GM08714 (cell line): ENCODE results near the gene SELENON.

Experiments used
- H3K4me3 ChIP-seq: fragments of 200-500 bp; sonication (Bioruptor generic); 2 replicates; pipeline ENCODE4 v1.5.1; 2014; ENCODE audit warnings: mild to moderate bottlenecking, low read length, inconsistent platforms
- ZNF274 ChIP-seq: IDR thresholded peaks from 2 replicates; pipeline ENCODE4 v1.6.1; 2012; ENCODE audit warnings: mild to moderate bottlenecking, low read depth, low read length

Gene SELENON

DNA sequence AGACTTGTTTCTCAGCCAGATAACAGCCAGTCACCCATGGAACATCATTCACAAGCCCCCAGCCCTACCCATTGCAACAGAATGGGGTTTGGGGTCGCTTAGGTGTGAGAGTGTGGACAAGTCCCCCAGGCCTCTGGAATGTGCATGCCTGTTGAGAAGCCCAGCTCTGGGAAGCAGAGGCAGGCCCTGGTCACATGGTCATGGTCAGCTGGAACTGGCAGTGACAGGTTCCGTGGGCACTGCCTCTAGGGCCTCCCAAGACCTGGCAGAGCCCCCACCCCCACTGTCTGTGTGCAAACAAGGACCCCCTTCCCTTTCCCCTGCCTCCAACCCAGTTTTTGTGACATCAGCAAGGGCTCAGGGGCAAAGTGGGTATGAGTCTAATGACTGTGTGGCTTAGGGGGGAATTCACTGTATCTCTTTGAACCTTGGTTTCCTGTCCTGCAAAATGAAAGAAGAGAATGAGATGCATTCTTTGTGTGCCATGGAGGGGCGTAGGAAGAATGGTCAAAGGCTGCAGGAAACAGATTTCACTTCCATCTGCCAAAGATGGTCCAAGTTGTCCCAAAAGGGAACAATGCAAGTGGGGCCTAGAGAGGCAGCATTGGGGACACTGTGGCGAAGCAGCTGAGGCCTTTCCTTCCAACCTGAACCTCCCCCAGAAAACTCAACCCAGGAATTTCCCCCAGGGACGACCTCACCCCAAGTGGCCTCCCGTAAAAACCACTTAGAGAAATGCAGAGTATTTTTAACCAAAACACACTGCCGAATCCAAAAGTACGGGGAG lies 34.7 kb upstream of the SELENON start:
- no peak for TF ChIP-seq ZNF274
- H3K4me3 ChIP-seq: no peak overlapping the region

DNA sequence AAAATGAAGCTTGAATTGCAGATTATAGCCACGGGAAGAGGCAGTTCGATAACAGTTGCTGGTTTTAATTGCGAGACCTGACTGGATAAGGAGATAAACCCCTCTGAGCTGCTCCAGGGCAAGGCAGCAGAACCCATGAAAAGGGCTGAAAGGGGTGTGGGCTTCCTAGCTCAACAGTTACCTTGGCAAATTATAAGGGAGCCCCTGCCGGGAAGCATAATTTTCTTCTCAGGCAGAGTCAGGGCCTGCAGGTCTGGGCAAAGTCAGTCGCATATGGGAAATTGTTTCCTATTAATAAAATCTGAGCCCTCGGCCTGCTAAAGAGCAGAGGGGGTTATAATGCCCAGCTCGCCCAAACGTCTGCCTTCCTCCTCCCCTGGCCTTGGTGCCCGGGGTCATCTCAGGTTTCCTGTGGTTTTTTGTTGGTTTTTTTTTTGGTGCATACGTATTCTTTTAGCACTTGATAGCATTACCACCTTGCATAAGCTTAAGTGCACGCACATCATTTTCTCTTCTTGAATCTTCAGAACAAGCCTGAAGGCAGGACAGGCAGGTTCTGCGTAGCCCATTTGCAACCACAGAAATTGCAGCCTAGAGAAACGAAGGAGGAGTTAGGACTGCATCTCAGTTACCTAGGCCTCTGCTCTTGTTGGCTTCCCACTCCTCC lies 33.9 kb upstream of the SELENON start:
- H3K4me3 ChIP-seq: no peak overlapping the region
- no peak for TF ChIP-seq ZNF274

DNA sequence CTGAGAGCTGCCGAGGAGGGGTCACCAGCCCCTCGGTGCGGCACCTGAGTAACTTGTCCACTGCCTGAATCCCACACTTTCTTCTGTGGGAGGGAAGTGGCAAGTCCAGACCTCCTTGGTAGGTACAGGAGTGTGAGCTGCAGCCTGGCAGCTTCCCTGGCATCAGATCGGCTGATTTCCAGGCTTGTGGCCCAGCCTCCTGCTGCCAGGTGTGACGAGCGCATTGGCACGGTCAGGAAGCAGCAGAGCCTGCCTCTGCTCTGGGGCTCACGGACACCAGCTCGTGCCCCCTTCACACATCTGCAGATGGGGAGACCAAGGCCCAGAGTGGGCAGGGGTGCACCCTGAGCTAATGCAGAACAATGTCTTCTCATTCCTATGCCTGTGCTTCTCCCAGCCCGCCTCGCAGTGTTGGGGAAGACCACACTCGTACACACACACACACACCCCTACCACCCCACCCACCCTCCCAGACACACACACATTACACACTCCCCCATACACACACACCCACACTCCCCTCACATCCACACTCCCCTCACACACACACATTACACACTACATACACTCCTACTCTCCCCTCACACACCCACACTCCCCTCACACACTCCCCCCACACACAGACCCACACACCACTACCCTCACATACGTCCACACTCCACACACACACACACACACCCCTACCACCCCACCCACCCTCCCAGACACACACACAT lies 33.1 kb upstream of the SELENON start:
- no peak overlapping the region for H3K4me3 ChIP-seq
- no peak for TF ChIP-seq ZNF274

DNA sequence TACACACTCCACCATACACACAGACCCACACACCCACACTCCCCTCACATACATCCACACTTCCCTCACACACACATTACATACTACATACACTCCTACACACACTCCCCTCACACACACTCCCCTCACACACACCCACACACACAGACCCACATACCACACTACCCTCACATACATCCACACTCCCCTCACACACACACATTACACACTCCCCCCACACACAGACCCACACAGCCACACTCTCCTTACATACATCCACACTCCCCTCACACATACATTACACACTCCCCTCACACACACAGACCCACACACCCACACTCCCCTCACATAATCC lies 32.6 kb upstream of the SELENON start:
- no peak for TF ChIP-seq ZNF274

DNA sequence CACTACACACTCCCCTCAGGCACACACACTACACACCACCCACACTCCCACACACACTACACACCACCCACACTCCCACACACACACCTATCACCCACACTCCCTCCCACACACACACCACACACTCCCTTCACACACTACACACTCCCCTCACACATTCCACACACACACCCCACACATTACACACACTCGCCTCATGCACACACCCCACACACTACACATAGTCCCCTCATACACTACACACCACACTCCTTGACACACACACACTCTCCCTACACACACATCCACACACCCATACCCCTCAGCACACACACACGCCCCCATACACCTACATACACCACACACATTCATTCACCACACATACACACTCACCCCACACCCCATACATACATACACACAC lies 31.0 kb upstream of the SELENON start:
- TF ChIP-seq ZNF274: no peak
- H3K4me3 ChIP-seq: no peak overlapping the region

More for the DNA sequence above, 32.6 kb upstream of the SELENON start:
- H3K4me3 ChIP-seq: no peak overlapping the region

DNA sequence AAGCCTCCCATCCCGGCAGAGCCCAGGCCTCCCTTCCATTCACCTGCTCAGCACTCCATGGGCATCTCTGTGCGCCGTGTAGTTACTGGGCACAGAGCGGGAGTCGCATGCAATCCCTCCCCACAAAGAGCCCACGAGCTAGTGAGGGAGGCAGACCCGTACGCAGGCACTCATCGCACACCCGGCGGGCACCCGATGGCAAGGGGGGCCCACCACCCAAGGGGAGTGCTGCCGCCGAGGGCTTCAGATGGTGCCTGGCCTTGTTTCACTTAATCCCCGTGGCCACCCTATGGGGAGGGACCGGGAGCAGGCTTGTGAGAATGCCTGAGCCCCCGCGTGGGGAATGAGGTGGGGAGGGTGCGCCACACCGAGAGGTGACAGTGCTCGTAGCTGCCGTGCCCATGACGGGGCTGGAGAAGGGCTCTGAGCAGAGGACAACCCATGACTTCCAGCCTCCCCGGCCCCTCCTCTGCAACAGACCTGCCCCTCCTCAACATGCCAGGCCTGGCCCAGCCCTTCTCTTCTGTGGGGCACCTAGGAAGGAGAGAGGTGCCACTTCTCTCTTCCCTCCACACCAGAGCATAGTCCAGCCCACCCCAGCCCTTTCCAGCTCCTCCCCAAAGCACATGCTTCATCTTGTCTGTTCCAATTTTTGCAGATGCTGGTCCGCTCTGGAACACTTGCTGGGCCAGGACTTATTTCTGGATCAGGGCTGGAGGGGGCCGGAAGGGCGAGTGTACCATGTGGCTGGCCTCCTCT lies 30.2 kb upstream of the SELENON start:
- TF ChIP-seq ZNF274: no peak
- no peak overlapping the region for H3K4me3 ChIP-seq

DNA sequence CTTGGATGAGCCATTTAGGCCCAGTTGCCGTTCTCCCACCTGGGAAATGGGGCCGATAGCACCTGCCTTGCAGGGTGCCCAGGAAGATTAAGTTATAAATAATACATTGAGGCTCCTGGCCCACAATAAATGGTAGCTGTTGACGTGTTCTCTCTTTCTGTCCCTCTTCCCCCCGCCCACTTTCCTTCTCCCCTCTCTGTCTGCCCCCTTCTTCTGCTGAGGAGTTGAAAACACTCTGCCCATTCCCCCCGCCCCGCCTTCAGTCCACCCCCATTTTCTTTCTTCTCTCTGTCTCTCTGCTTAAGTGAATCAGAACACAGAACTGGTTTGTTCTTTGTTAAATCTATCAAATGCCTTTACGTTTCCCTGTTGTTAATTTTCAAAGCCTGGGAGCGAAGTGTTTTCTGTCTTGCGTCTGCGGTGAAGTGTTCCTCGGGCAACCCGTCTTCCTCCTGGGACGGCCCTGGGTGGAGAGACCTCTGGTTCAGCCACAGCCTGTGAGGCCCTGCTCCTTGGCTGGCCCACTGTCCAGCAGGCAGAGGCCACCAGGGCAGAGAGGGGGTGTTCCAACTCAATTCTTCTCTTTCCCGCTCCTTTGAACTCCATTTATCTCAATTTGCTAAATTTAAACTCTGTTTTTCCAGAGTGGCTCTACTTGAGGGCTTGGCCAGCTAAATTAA lies 29.3 kb upstream of the SELENON start:
- TF ChIP-seq ZNF274: no peak
- H3K4me3 ChIP-seq: no peak overlapping the region

DNA sequence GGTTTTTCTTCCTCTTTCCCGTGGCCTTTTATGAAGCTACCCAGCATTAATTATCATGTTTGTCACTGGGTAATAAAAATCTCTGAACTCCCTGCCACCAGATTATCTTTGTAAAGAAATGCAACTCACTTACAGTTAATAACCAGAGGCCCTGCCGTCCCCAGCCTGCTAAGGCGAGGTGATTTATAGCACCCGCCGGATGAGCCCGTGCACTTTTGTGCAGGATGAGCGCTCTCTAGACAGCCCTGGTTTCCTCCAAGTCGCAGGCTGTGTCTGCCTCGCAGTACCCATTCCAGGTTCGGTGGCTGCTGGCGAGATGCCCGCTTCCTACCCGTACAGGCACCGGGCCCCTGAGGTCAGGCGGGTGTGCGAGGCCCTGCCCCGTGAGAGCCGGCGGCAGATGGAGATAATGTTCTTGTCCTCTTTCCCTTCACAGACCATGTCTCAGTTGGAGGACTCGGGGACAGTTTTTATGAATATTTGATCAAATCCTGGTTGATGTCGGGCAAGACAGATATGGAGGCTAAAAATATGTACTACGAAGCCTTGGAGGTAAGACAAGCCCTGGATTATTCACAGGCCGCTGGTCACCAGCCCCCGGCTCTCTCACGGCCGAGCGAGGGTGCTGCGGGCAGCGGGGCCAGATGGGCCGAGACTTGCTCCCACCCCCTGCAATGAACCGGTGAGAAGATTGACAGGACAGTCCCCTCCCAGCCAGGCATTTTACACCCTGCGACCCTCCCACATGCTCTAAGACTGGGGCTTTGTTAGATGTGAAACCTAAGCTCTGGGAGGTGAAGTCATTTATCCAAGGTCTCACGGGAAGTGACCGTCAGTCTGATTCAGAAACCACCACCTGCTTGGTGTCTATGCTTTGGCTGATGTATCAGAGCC lies 28.5 kb upstream of the SELENON start:
- H3K4me3 ChIP-seq: no peak overlapping the region; the same call in 1 of the 2 replicates
- TF ChIP-seq ZNF274: no peak

DNA sequence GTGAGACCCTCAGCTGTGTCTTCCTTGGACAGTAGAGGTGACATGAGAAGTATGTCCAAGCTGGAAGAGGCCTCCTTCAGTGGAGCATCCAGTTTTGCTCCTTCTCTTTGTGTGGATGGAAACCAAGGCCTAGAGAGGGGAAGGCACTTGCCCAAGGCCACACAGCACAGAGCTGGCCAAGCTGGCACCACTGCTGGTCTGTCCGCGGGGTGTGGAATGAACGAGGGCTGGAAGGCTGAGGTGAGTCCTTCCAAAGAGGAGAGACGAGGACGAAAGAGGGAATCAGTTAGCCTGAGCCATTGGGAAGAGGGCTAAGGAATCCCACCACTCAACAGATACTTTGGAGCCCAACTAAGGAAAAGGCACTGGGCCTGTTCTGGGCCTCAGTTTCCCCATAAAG lies 27.8 kb upstream of the SELENON start:
- TF ChIP-seq ZNF274: no peak
- H3K4me3 ChIP-seq: no peak overlapping the region

DNA sequence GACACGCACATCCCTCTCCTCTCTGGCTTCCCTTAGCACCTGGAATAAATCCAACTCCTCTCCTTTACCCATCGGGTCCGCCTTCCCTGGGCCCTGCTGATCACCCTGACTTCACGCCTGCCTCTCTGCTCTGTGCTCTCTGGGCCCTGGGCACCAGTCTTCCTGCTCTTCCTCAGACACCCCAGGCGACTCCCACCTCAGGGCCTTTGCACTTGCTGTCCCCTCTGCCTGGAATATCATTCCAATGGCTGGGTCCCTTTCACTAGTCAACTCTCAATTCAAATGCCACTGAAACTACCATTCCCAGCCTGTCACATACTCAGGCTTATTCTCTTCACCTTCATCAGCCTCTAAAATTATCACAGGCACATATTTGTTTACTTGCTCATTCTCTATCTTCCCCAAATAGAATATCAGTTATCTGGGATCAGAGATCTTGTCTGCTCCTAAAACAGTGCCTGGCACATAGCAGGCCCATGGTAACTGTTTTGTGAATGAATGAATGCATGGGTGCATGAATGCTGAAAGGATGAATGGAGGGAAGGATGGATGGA lies 27.2 kb upstream of the SELENON start:
- TF ChIP-seq ZNF274: no peak

DNA sequence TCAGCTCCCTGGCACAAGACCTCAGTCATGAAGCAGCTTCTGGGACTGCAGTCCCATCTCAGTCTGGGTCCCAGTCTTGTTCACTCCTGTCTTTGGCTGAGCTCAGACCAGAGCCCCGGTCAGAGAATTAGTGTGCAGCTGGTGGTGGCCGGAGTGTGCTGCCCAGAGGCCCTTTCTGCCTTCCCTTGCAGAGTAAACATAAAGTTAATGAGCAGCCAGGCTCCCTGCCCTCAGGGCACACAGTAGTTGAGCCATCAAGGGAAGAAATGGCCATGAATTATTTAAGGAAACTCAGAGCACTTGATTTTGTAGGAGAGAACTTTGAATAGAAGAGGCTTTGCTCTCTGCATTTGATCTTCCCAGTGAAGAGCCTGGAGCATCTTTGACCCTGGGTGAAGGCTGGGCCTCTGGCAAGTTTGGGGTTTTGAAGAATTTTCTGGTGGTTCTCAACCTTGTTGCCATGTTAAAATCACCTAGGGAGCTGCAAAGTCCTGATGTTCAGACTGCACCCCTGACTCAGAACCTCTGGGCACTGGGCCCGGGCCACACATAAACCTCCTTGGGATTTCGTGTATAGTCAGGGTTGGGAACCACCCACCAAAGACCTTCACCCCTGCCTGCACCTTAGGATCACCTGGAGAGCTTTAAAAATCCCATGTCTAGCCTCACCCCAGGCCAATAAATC lies 26.4 kb upstream of the SELENON start:
- H3K4me3 ChIP-seq: no peak overlapping the region
- no peak for TF ChIP-seq ZNF274

More for the DNA sequence above, 27.2 kb upstream of the SELENON start:
- no peak overlapping the region for H3K4me3 ChIP-seq

DNA sequence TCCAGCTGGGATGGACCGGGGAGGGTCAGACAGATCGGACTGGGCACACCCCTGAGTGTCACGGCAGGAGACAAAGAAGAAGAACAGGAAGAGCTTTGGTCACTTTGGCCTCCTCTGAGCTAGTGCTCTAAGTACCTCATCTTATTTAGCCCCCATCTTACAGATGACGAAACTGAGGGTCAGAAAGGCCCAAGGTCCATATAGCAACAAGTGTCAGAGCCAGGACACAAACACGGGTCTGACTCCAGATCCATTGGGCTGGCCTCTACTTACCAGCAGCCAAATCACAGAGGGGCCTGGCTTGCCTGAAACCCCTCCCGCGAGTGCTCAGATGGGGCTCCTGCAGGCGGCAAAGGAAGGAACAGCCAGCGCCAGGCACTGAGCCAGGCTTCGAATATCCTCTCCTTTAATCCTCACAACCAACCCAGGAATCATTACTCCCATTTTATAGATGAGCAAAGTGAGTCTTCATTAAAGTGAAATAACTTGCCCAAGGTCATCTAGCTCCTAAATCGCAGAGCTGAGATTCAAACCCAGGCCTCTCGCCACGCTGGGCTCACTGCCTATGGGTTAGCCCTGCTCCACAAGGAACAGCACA lies 25.7 kb upstream of the SELENON start:
- no peak overlapping the region for H3K4me3 ChIP-seq
- TF ChIP-seq ZNF274: no peak
